ENCODE measurements around the gene MT1E. TPM values are rescaled to one million over a fixed set of nuclear protein-coding genes. Genes with fewer than 3 reads are reported as not detected.

Gene MT1E
- total and polyA plus RNA-seq, 8 donors, result 16.1 to 1,956 (median 434) TPM

- Histone ChIP-seq H3K9me3 (no peaks in the 10 kb centered on the region), H3K4me3 (no peak overlapping the region), H3K4me1 (peaks cover 23 to 52% (median 44%) of the 10 kb centered on the region in 4 donors), H3K36me3 (no peaks in the 10 kb centered on the region), H3K27ac (no peak overlapping the region), H3K27me3 (peaks cover 0 to 84% (median 8%) of the 10 kb centered on the region in 3 donors)
- WGBS, 5 donors, result 91 to 100% (median 95%) methylated on average over 2 of the region's 2 CpGs
- TF ChIP-seq POLR2AphosphoS5 (IDR thresholded peaks at IDR 0.05) (no peak), POLR2A (IDR thresholded peaks at IDR 0.05) (no peak), CTCF (IDR thresholded peaks at IDR 0.05) (no peak), EP300 (IDR thresholded peaks at IDR 0.05) (no peak)
- intact Hi-C loops (cut with DNase I; ENCODE audit: low total_unique reads), result no loop called here
- DNase-seq, result no peak
Measured at GRCh38 chr16:56641166-56641565, 15.6 kb downstream of the MT1E start.

GRCh38 chr16:56643080-56643778 lies 17.6 kb downstream of the MT1E start:
- WGBS, 5 donors, result 3 to 10% (median 4%) methylated on average over 29 to 42 of the region's 42 CpGs
- peaks cover 23 to 44% (median 37%) of the 10 kb centered on the region in 4 donors for H3K4me1 ChIP-seq
- TF ChIP-seq CTCF (IDR thresholded peaks at IDR 0.05), result peak in 4 of 7 experiments; percentile 17 to 58 (median 42)
- TF ChIP-seq POLR2A (IDR thresholded peaks at IDR 0.05), result no peak
- TF ChIP-seq POLR2AphosphoS5 (IDR thresholded peaks at IDR 0.05), result peak in 1 of 3 donors; percentile 78
- peak; percentile 61 for TF ChIP-seq EP300 (IDR thresholded peaks at IDR 0.05)
- H3K27ac ChIP-seq, result peak overlapping the region; percentile 65 to 80 (median 74)
- H3K9me3 ChIP-seq, result no peaks in the 10 kb centered on the region
- DNase-seq, result peak; percentile 89 to 90
- intact Hi-C loops (cut with DNase I; ENCODE audit: low total_unique reads), result no loop called here
- H3K36me3 ChIP-seq, result no peaks in the 10 kb centered on the region
- peaks cover 0 to 83% (median 14%) of the 10 kb centered on the region in 3 donors for H3K27me3 ChIP-seq
- peak overlapping the region; percentile 33 to 47 (median 41) for H3K4me3 ChIP-seq

- Histone ChIP-seq H3K9me3 (no peaks in the 10 kb centered on the region), H3K4me1 (peaks cover 18 to 38% (median 31%) of the 10 kb centered on the region in 4 donors), H3K4me3 (peak overlapping the region; percentile 33 to 47 (median 41)), H3K27ac (peak overlapping the region in 3 of 5 donors; percentile 69 to 80 (median 74)), H3K36me3 (no peaks in the 10 kb centered on the region), H3K27me3 (peaks cover 0 to 83% (median 10%) of the 10 kb centered on the region in 3 donors)
- intact Hi-C loops (cut with DNase I; ENCODE audit: low total_unique reads), result no loop called here
- no peak for DNase-seq
- WGBS, 5 donors, result 26 to 54% (median 35%) methylated on average over 5 of the region's 5 CpGs
- no peak for TF ChIP-seq POLR2A (IDR thresholded peaks at IDR 0.05)
- TF ChIP-seq EP300 (IDR thresholded peaks at IDR 0.05), result no peak
Measured at GRCh38 chr16:56643833-56644232, 18.3 kb downstream of the MT1E start.

- intact Hi-C loops (cut with DNase I; ENCODE audit: low total_unique reads), result no loop called here
- peaks cover 0 to 79% (median 10%) of the 10 kb centered on the region in 3 donors for H3K27me3 ChIP-seq
Measured at GRCh38 chr16:56645311-56645710, 19.7 kb downstream of the MT1E start.

More at GRCh38 chr16:56645311-56645710, 19.7 kb downstream of the MT1E start:
- no peaks in the 10 kb centered on the region for H3K36me3 ChIP-seq
- H3K27ac ChIP-seq, result no peak overlapping the region
- WGBS, 5 donors, result 83 to 92% (median 87%) methylated on average over 1 of the region's 1 CpG
- H3K4me1 ChIP-seq, result peaks cover 11 to 41% (median 21%) of the 10 kb centered on the region in 4 donors
- no peak for TF ChIP-seq POLR2AphosphoS5 (IDR thresholded peaks at IDR 0.05)
- TF ChIP-seq CTCF (IDR thresholded peaks at IDR 0.05), result no peak
- TF ChIP-seq EP300 (IDR thresholded peaks at IDR 0.05), result no peak
- TF ChIP-seq POLR2A (IDR thresholded peaks at IDR 0.05), result no peak
- no peak for DNase-seq
- H3K9me3 ChIP-seq, result no peaks in the 10 kb centered on the region
- H3K4me3 ChIP-seq, result no peak overlapping the region
